ENCODE measurements around the gene CCM2L.
"Not testable (repeated sequence)": the region's sequence is repeated elsewhere in the genome, so short reads cannot be mapped to it uniquely, and the experiment has no call there.

CCM2L gene

GRCh38 chr20:32031007-32031958 is 21.0 kb downstream of the CCM2L start:
- peak; percentile 9 for DNase-seq

- DNase-seq, result no peak
These were observed 23.1 kb downstream of the CCM2L start for GRCh38 chr20:32033316-32033715.

GRCh38 chr20:32033721-32034120 is 23.5 kb downstream of the CCM2L start:
- not testable (repeated sequence) for DNase-seq

- no peak for DNase-seq
These were observed 24.6 kb downstream of the CCM2L start for GRCh38 chr20:32034581-32035425.

- no peak for DNase-seq
These were observed 25.2 kb downstream of the CCM2L start for GRCh38 chr20:32035426-32035779.

- no peak for DNase-seq
These were observed 26.0 kb downstream of the CCM2L start for GRCh38 chr20:32036252-32036651.

- DNase-seq, result no peak
These were observed 26.7 kb downstream of the CCM2L start for GRCh38 chr20:32036716-32037485.

GRCh38 chr20:32037929-32038328 is 27.7 kb downstream of the CCM2L start:
- DNase-seq, result no peak

GRCh38 chr20:32040142-32040953 is 30.1 kb downstream of the CCM2L start:
- no peak for DNase-seq

GRCh38 chr20:32045999-32046398 is 35.8 kb downstream of the CCM2L start:
- no peak for DNase-seq

- DNase-seq, result no peak
These were observed 40.1 kb downstream of the CCM2L start for GRCh38 chr20:32050324-32050841.

- no peak for DNase-seq
These were observed 40.8 kb downstream of the CCM2L start for GRCh38 chr20:32050851-32051556.

GRCh38 chr20:32051720-32052089 is 41.5 kb downstream of the CCM2L start:
- DNase-seq, result no peak

- no peak for DNase-seq
These were observed 42.0 kb downstream of the CCM2L start, which contains the start of gene HCK for GRCh38 chr20:32052090-32052777. Gene HCK (plus strand): TSS chr20:32052242.

GRCh38 chr20:32052778-32053362 is 42.6 kb downstream of the CCM2L start:
- DNase-seq, result no peak

GRCh38 chr20:32053648-32054047 is 43.4 kb downstream of the CCM2L start:
- no peak for DNase-seq

GRCh38 chr20:32056708-32057483 is 46.7 kb downstream of the CCM2L start:
- DNase-seq, result no peak

GRCh38 chr20:32057656-32058184 is 47.5 kb downstream of the CCM2L start:
- DNase-seq, result no peak

GRCh38 chr20:32059189-32059588 is 49.0 kb downstream of the CCM2L start:
- DNase-seq, result no peak

Measured in T1000 (cell line).